Osteocyte (in vitro differentiated cells): ENCODE measurements around the gene TCF19. TPM values are rescaled to one million over a fixed set of nuclear protein-coding genes. Genes with fewer than 3 reads are reported as not detected.

Source experiments
- DNase-seq: peaks from one replicate; pipeline ENCODE4 v3.0.0; 2021; ENCODE audit warnings: mixed read lengths; ENCODE audit not compliant: unreplicated experiment; ENCODE audit errors: extremely low spot score
- H3K27ac Mint-ChIP-seq: one replicate; pipeline ENCODE4 v1.8.0; 2021; ENCODE audit warnings: mild to moderate bottlenecking, mixed read lengths; ENCODE audit not compliant: unreplicated experiment
- H3K27me3 Mint-ChIP-seq: one replicate; pipeline ENCODE4 v1.8.0; 2021; ENCODE audit warnings: mixed read lengths; ENCODE audit not compliant: unreplicated experiment
- H3K36me3 Mint-ChIP-seq: one replicate; pipeline ENCODE4 v1.8.0; 2021; ENCODE audit warnings: mixed read lengths; ENCODE audit not compliant: unreplicated experiment
- H3K4me1 Mint-ChIP-seq: one replicate; pipeline ENCODE4 v1.8.0; 2021; ENCODE audit warnings: mixed read lengths; ENCODE audit not compliant: unreplicated experiment
- H3K4me3 Mint-ChIP-seq: one replicate; pipeline ENCODE4 v1.8.0; 2021; ENCODE audit warnings: mild to moderate bottlenecking, moderate library complexity, mixed read lengths; ENCODE audit not compliant: unreplicated experiment
- H3K9me3 Mint-ChIP-seq: one replicate; pipeline ENCODE4 v1.8.0; 2021; ENCODE audit warnings: mixed read lengths; ENCODE audit not compliant: unreplicated experiment
- CTCF ChIP-seq: fragments of 200-600 bp; sonication (generic); IDR thresholded peaks from 2 replicates; pipeline ENCODE4 v1.5.0; 2021; ENCODE audit warnings: antibody characterized with exemption, mild to moderate bottlenecking, moderate library complexity
- total RNA-seq: library from RNA; stranded (reverse); gene quantifications from 2 replicates; pipeline ENCODE4 v1.2.1, GENCODE V29; 2021

The TCF19 gene
- total RNA-seq, 1 donor from 2014 or later = 8.8 TPM

- no peak for TF ChIP-seq CTCF
- H3K4me3 Mint-ChIP-seq = no peak overlapping the region
- H3K4me1 Mint-ChIP-seq = peaks cover 26% of the 10 kb centered on the region
- no peak overlapping the region for H3K27ac Mint-ChIP-seq
- no peaks in the 10 kb centered on the region for H3K9me3 Mint-ChIP-seq
- H3K36me3 Mint-ChIP-seq = peaks cover 8% of the 10 kb centered on the region
- no peak for DNase-seq
- H3K27me3 Mint-ChIP-seq = no peaks in the 10 kb centered on the region
These were observed 15.2 kb upstream of the TCF19 start for GRCh38 chr6:31143148-31143547.

GRCh38 chr6:31144296-31144969, 14.0 kb upstream of the TCF19 start:
- H3K4me3 Mint-ChIP-seq = no peak overlapping the region
- H3K27me3 Mint-ChIP-seq = no peaks in the 10 kb centered on the region
- H3K27ac Mint-ChIP-seq = no peak overlapping the region
- no peak for DNase-seq
- peaks cover 25% of the 10 kb centered on the region for H3K4me1 Mint-ChIP-seq
- H3K9me3 Mint-ChIP-seq = no peaks in the 10 kb centered on the region
- no peak for TF ChIP-seq CTCF
- H3K36me3 Mint-ChIP-seq = peaks cover 10% of the 10 kb centered on the region

- no peaks in the 10 kb centered on the region for H3K9me3 Mint-ChIP-seq
- peaks cover 20% of the 10 kb centered on the region for H3K4me1 Mint-ChIP-seq
- H3K27me3 Mint-ChIP-seq = no peaks in the 10 kb centered on the region
- TF ChIP-seq CTCF = no peak
- no peak overlapping the region for H3K27ac Mint-ChIP-seq
- no peak overlapping the region for H3K4me3 Mint-ChIP-seq
- no peak for DNase-seq
- H3K36me3 Mint-ChIP-seq = peaks cover 12% of the 10 kb centered on the region
These were observed 13.4 kb upstream of the TCF19 start for GRCh38 chr6:31144970-31145340.

DNA sequence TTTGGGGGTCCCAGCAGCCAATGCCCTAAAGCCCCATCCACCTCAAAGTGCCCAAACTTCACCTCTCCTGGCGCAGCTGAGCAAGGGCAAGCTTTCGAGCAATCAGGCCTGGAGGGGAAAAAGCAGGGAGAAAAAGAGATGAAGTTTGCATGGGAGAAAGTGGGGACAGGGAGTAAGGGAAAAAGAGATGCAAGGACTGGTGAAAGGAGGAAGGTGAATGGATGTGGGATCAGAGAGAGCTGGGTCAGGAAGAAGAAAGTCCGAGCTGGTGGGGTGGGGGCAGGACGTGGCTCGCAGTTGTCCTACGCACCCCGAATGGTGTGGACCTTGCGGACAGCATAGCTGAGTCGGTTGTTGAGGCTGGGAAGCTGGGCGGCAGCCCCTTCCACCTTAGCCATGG, 13.0 kb upstream of the TCF19 start:
- no peak for TF ChIP-seq CTCF
- no peak overlapping the region for H3K4me3 Mint-ChIP-seq
- no peak for DNase-seq
- no peaks in the 10 kb centered on the region for H3K27me3 Mint-ChIP-seq
- peaks cover 12% of the 10 kb centered on the region for H3K36me3 Mint-ChIP-seq
- H3K27ac Mint-ChIP-seq = no peak overlapping the region
- H3K9me3 Mint-ChIP-seq = no peaks in the 10 kb centered on the region
- peaks cover 18% of the 10 kb centered on the region for H3K4me1 Mint-ChIP-seq

DNA sequence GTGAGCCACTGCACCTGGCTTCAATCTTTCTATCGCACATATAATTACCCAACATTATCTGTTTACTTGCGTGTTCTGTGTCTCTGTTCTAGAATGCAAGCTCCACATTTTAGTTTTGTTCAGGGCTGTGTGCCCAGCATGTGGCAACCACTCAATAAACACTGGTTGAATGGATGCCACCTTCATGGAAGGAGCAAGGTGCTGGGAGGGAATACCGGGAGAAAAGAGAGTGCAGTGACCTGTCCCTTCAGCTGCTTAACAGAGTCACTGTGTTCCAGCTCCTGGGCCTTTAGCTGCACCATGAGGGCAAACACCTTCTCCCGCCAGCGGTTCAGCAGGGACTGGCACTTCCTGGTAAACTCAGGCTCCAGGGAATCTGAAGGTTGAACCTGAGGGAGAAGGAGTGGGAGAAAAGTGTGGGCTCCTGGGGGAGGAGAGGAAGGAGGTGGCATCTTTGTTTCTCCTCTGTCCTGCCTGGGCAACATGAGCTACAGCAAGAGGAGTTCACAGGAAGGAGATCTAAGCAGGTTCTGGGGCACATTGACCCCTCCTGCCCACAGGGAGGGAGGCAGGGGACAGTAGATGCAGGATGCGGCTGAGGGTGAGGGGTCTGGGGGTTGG, 8.5 kb upstream of the TCF19 start:
- TF ChIP-seq CTCF = no peak
- DNase-seq = no peak
- no peaks in the 10 kb centered on the region for H3K9me3 Mint-ChIP-seq

More for the DNA sequence above, 8.5 kb upstream of the TCF19 start:
- Mint-ChIP-seq H3K4me3 (no peak overlapping the region), H3K4me1 (no peaks in the 10 kb centered on the region), H3K27ac (no peak overlapping the region), H3K36me3 (peaks cover 22% of the 10 kb centered on the region), H3K27me3 (no peaks in the 10 kb centered on the region)
